Thyroid gland (tissue), 4 donors: Measurements from ENCODE around the gene ATXN7.

Experiments used
- POLR2A ChIP-seq, 2 donors: fragments of 450-650 bp; IDR thresholded peaks; one replicate each; pipeline ENCODE4 v1.6.1; 2017; ENCODE audit warnings: antibody characterized with exemption in 2 of 2, mild to moderate bottlenecking in 2 of 2, moderate library complexity in 1 of 2
- TF ChIP-seq, protein P1 (sequence below), 6 experiments: fragments of 200-600 bp in 3 of 6; fragments of 450-650 bp in 3 of 6; sonication (generic) in 3 of 6; IDR thresholded peaks; one replicate each; pipeline ENCODE4 v1.5.1; 2016 to 2019; ENCODE audit warnings: antibody characterized with exemption in 6 of 6, mild to moderate bottlenecking in 2 of 6, inconsistent platforms in 1 of 6, moderate library complexity in 1 of 6

DNA sequence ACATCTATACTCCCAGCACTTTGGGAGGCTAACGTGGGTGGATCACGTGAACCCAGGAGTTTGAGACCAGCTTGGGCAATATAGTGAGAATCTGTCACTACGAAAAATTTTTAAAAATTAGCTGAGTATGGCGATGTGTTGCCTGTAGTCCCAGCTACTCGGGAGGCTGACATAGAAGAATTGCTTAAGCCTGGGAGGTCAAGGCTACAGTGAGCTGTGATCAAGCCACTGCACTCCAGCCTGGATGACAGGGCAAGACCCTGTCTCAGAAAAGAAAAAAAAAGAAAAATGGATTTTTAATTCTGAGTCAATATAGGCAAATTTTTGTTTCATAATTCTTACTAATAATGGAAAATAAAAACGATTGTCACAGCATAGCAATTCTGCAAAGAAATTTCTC lies 31.3 kb upstream of the ATXN7 start:
- TF ChIP-seq POLR2A (IDR thresholded peaks at IDR 0.05) = no peak
- TF ChIP-seq, protein P1, sequence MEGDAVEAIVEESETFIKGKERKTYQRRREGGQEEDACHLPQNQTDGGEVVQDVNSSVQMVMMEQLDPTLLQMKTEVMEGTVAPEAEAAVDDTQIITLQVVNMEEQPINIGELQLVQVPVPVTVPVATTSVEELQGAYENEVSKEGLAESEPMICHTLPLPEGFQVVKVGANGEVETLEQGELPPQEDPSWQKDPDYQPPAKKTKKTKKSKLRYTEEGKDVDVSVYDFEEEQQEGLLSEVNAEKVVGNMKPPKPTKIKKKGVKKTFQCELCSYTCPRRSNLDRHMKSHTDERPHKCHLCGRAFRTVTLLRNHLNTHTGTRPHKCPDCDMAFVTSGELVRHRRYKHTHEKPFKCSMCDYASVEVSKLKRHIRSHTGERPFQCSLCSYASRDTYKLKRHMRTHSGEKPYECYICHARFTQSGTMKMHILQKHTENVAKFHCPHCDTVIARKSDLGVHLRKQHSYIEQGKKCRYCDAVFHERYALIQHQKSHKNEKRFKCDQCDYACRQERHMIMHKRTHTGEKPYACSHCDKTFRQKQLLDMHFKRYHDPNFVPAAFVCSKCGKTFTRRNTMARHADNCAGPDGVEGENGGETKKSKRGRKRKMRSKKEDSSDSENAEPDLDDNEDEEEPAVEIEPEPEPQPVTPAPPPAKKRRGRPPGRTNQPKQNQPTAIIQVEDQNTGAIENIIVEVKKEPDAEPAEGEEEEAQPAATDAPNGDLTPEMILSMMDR (IDR thresholded peaks at IDR 0.05) = no peak
